Activated naive CD4-positive, alpha-beta T cell treated with Interleukin-2 at 50 U/mL for 16 hours (primary cell): Measurements from ENCODE around the gene RFC2.

Experiments used
- DNase-seq: peaks from one replicate; pipeline ENCODE4 v3.0.0-alpha.2; 2020

The RFC2 gene

DNA sequence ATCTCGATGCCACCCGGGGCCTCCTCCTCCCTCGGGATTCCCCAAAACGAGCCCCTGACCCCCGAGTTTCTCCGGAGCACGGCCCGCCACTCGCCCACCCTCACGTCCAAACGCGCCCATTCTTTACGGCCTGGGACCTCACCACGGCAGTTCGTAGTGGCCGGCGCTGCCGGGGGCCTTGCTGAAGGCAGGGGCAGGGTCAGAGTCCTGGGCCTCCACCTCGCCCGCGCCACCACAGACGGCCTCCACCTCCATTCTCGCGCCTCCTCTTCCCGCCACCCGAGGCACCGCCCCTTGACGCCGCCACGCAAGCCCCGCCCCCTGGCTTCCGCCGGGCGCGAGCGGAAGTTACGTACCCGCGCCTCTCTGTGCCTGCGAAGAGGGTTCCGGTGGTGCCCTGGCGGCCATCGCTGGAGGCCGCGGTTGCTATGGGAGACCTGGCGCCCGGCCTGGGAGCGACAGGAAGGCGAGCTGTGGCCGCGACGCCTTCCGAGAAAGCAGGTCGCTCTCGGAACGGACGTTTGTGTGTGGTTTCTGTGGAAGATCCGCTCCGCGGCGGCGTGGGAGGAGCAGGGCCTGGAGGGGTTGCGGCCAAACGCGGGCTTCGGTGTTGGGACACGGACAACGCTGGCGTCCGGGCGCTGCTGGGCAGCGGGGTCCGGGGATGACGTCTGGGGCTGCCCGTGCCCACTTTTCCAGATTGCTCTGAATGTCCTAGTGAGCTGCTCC, at the start of gene RFC2:
Gene RFC2, minus strand, starts transcription at position 271 of the 729 bp plus-strand sequence. Its CDS starts 16 bp downstream, at position 255.
- peak; percentile 97 for DNase-seq

DNA sequence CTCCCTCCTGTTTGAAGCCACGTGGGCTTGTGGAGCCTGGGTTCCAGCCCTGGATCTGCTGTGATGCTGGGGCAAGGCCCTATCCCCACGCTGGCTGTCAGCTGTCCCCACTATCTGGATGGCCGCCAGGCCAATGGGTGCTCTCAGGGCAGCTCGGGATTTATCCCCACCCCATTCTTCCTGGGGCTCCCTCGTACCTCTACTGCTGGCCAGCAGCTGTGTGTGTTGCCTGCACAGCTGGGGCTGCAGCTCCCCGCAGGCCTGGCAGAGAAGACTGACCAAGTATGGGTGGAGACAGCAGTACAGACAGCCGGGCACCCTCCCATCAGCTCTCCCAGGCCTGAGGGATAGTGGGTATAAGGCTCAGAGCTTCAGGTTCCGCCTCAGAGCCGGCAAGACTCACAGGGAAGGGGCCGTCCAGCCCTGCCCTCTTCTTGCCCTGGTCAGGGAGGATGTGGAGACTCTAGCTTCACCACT, 48.6 kb upstream of the RFC2 start:
- DNase-seq, result no peak

DNA sequence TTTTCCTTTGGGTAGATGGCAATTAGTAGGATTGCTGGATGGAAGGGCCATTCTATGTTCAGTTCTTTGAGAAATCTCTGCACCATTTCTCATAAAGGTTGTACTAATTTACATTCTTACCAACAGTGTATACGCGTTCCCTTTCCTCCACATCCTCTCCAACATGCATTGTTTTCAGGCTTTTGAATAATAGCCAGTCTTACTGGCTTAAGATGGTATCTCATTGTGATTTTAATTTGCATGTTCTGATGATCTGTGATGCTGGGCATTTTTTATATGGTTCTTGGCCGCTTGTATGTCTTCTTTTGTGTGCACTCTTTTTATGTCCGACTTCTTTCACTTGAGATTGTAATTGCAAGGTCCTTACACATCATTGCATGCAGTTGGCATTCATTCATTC, 46.7 kb upstream of the RFC2 start:
- no peak for DNase-seq

DNA sequence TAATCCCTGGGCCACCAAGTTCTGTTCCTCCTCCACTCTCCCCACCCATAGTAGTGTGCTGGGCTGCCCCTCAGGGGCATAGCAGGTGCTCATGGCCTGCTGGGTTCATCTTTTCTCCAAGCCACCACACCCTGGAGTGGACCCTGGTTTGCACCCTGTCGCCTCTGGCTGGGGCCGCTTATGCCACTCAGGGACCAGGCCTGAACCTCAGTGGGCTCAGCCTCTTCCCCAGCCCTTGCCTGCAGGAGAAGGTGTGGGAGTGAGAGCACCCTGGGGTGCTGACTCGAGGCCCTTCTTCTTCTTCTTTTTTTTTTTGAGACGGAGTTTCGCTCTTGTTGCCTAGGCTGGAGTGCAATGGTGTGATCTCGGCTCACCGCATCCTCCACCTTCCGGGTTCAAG, 45.2 kb upstream of the RFC2 start:
- DNase-seq, result no peak

DNA sequence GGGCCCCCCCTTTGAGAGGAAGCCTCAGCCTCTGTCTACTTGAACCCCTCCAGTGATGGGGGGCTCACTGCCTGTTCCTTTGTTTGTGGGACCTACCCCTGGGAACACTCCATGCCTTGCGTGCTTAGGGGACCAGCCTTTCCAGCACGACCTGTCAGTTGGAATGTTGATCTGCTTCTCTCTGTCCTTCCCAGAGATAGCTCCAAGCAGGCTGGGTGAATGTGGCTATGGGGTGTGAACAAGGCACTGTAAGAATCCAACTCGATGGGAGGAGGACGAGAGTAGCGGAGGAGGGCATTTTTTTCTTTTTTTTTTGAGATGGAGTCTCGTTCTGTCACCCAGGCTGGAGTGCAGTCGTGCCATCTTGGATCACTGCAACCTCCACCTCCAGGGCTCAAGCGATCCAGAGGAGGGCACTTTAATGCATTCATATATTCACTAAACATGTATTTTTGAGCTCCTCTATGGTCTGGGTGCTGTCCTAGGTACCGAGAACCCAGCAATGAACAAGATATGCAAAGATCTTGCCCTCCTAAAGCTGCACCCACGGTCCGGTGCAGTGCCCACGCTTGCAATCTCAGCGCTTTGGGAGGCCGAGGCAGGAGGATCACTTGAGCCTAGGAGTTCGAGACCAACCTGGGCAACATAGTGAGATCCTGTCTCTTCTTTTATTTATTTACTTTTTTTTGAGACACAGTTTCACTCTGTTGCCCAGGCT, 43.5 kb upstream of the RFC2 start:
- no peak for DNase-seq

DNA sequence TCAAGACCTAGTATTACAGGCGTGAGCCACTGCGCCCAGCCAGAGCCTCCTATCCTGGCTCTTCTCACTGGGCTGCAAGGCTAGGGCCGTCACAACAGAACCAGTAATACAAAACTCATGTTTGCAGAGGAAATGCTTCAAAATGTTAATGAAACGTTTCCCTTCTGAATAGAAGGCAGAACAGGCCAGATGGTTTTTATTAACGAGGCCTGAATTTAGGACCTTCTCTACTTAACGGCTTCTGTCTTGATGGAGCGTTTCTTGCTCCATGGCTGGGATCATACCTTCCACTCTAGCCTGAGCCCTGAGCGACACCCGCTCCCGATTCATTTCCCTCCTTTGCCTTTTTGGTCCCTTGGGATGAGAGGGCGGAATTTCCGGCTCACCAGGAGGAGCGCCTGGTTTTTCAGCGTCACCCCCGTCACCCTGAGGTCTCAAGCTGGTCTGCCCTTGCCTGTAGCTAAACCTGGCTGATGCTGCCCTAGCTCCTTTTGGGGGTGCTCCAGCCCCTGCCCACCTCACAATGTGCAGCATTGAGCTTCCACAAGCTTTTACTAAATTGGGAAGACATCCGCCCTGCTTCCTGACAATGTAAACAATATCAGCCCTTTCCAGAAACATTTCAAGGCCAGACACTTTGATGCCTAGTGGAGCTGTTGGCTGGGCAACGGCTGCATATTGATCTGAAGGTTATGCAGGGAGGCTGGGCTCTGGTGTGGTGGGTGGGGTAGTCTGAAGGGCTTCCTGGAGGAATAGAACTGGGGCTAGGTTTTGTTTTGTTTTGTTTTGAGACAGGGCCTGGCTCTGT, 40.2 kb upstream of the RFC2 start:
- DNase-seq, result no peak

DNA sequence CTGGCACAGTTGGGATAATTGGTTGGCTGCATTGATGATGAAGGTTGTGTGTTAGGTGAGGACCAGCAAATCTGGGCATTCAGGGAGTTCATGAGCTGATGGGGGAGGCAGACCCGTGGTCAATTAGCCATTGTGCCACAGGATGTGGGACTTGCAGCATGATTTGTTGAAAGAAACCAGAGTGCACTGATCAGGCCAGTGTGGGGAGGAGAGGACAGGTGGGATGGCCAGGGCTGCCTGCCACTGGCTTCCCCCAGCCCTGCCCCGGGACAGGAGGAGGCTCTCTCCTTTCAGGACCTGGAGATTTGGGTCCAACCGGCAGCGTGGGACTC, 39.3 kb upstream of the RFC2 start:
- DNase-seq, result no peak

DNA sequence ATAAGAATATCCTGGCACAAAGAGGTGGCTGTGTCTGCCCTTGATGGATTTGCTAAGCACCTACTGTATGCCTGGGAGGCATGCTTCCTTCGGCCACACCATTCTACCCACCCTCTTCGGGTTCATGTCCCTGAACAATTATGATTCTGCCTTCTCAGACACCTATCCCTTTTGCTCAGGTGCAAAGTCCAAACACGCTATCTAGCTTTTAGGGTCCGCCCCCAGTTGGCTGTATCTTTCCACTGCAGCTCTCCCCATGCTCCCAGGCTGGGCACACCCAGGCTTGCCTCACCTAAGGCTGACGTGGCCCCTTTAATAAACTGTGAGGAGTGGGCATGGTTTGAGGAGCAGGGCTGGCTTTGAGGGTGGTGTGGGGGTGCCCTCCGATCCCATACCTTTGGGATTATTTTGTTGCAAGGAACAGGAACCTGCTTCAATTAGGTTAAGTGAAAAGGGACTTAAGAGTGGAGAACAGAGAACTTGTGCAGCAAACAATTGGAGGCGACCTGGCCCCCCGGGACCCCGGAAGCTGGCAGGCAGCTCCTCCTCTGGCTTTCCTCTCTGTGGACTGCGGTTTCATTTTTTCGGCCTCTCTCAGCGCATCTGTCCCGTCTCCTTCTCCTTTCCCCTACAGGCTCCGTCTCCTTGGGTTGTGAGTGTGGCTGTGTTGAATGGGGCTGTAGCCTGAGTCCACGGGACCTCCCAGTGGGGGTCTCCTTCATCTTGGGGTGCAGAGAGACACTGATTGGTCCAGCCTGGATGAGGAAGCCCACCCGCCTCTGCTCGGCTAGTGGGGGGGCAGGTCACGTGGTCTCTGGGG, 38.8 kb upstream of the RFC2 start:
- DNase-seq, result no peak

DNA sequence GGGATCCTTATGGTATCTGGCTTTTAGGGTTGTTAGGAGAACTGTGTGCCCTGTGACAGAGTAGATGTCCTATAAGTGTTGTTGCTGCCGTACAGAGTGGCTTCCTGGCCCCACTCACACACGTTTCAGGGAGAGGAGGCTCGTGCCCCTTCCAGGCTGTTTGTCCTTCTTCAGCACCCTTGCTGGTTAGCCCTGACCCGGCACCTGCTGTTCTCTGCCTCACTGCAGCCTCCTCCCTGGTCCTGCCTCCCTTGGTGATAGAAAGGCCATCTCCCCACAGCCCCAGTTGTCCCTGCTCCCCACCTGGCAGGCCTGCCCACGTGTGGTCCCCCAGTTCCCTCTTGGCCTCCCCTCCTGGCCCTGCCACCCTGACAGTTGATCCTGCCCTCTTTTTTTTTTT, 37.3 kb upstream of the RFC2 start:
- no peak for DNase-seq

DNA sequence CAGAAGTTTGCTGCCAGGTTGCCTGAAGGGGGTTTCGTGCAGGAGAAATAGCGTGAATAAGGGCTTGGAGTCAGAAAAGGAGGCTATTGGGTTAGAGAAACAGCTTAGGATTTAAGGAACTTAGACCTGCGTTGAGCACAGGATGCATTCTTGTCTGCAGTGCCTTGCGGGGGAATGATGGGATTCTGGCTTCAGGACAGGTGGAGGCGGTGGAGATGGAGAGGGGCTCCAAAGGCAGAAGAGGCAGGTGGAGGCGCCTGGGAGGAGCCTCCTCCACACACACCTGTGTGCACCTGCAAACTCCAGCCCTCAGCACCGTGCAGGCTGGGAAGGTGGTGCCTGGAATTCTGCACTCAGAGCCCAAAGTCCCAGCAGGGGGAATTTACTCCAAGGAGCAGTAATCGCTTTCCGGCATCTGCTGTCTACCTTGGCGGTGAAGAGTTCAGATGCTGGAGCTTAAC, 36.8 kb upstream of the RFC2 start:
- DNase-seq, result no peak

DNA sequence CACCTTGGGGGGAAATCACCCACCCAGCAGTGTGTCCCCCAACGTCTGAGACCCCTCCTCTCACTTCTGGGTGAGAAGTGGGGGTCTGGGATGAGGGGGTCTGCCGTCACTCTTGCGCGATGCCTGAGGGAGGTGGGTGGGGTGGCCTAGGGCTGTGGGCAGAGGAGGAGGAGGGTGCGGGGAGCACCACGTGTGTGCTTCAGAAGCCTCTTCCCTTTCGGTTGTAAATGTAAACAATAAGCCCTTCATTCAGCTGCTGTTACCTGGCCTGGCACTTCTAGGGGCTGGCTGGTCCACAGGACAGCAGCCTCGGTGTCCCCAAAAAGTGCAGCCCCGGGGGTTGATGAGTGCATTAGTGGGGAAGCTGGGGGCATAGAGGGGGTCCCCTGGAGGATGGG, 36.4 kb upstream of the RFC2 start:
- DNase-seq, result no peak

DNA sequence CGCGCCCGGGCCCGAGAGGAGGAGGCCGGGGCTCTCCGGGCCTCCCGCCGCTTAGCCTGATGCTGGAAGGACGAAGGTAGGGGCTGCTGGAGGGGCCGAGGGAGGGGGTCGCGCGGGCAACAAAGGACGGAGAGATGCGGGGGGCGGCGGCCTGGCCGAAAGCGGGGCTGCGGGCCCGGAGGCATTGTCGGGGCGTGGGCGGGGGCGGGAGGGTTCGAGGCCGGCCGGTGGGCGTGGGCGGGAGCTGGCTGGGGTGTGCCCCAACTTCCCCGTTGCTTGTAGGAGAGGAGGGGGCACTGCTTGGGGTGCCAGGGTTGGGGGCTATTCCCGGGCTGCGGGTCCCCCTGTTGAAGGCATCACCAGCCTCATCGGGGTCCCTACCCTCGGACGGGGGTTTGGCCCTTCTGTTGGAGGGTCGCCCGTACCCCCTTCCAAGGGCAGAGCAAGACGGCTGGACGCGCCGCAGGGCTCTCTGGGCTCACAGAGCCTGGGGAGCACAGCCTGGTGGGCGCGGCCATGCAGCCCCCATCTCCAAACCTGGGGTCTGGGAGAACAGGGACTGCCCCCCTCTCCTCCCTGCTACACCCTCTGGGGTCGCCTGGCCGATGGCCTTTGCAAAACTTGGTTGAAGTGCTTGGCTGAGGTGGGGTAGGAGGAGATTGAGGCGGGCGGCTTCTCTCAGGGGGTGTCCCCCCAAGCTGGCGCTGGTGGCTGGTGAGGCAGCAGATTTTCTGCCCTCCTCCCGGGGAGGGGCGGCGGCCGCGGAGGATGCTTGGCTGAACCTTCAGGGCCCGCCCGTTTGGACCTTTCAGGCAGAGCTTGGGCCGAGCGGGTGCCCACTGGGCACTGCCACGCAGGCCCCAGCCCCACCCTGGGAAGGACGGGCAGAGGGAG, 35.7 kb upstream of the RFC2 start:
- DNase-seq, result peak; percentile 38

DNA sequence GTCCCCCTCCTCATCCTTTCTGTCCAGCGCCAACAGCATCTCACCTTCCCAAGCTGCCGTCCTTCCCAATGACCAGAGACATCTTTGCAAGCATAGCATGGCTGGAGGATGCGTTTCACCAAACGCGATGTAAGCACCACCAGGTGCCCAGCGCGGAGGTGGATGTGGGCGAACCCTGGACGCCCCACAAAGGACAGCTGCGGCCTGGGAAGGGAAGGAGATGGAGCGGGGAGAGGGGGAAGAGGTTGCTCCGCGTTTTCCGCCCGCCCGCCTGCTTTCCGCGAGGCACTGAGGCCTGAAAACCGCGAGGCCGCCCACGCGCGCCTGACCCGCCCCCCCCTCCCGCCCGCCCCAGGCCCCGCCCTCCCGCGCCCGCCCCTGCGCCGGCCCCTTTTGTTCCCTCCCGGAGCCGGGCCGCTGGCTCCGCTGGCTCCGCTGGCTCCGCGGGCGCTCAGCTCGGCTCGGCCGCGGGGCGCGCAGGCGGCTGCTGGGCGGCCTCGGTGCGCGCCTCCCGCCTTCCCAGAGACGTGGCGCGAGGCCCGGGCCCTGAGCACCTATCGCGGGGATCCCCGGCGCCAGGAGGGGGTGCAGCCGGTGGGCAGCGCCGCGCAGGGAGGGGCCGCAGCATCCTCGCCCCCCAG, 34.9 kb upstream of the RFC2 start, which contains the start of gene CLIP2:
Gene CLIP2, plus strand, starts transcription at position 390 of the 641 bp plus-strand sequence. CDS start 28,140 bp downstream, outside the sequence.
- peak; percentile 84 for DNase-seq

DNA sequence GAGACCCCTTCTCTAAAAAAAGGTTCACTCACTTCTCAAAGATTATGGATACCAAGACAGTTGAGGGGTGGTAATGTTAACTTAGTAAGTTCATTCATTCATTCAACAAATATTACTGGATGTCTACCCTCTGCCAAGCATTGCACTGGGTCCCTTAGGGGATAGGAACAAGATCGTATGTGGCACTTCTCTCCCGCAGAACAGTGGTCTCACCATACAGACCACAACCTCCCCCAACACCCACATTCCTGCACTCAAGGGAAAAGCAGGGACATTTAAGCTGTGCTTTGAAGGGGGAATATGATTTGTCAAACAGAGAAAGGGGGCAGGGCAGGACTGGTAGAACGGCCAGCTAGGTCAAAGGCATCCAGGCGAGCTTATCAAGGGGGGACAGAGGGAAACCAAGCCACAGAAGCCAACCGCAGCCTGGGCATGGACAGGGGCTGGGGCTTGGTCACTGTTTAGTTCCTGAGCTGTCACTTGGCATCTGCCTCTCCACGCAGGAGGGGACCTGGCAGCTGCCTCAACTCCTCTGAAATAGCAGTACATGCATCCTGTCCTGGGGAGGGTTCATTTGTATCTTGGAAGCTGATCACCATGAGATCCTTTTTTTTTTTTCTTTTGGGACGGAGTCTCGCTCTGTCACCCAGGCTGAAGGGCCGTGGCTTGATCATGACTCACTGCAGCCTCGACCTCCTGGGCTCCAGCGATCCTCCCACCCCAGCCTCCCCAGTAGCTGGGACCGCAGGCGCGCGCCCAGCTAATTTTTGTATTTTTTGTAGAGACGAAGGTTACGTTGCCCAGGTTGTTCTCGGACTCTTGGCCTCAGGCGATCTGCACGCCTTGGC, 34.1 kb upstream of the RFC2 start:
- DNase-seq, result no peak

DNA sequence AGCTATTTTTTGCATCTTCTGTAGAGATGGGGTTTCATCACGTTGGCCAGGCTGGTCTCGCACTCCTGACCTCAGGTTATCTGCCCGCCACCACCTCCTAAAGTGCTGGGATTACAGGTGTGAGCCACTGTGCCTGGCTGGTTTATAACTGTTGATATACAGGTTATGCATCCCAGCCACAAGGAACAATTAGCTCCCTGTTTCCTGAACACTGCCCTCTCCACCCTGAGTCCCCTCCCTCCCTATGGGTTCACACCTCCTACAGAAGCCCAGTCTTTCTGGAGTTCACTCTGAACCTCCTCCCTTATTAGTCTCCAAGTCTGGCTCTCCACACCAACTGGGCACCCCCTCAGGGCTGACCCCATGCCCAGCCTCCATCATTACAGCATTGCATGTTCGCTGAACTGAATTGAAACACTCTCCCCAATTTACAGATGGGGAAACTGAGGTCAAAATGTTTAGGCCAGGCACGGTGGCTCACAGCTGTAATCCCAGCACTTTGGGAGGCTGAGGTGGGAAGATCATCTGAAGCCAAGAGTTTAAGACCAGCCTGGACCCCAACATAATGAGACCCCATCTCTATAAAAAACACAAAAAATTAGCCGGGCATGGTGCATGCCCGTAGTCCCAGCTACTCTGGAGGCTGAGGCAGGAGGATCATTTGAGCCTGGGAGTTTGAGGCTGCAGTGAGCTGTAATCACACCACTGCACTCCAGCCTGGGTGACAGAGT, 33.3 kb upstream of the RFC2 start:
- DNase-seq, result no peak

DNA sequence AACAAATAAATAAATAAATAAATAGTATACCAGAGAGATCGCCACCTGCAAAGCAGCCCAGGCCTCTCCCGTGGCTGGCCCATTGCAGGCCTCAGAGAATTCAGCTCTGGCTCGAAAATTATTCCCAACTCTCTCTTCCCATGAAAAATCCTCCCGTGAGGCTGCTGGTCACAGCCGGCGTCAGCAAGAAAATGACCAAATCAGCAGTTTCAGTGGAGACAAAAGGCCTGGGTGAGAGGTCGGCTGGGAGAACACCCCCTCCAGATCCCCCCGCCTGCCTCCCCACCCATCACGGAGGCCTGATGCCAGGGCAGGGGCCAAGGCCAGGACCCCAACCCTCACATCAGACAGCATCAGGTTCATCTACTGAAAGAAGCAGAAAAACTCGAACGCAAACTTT, 31.9 kb upstream of the RFC2 start:
- no peak for DNase-seq

DNA sequence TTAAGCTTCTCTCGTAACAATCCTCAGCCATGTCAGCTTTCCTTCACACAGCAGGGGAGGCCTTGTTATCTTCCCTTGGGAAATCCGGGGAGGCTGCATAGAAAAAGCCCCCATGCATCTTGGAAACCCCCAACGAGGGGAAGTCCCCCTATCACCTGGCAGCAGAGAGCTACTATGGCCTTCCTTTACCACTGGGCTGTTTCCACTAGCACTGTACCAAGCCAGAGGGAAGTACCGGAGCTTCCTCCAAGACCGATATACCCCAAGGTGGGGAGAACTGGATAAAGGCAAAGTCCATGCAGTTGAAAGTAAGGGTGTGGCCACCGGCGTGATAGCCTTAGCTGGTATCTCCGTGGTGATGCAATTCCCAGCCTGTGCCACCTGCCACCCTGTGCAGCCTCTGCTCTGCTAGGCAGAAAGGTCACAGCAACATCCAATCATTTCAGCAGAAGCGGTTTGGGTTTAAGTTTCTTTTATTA, 30.6 kb upstream of the RFC2 start:
- no peak for DNase-seq

DNA sequence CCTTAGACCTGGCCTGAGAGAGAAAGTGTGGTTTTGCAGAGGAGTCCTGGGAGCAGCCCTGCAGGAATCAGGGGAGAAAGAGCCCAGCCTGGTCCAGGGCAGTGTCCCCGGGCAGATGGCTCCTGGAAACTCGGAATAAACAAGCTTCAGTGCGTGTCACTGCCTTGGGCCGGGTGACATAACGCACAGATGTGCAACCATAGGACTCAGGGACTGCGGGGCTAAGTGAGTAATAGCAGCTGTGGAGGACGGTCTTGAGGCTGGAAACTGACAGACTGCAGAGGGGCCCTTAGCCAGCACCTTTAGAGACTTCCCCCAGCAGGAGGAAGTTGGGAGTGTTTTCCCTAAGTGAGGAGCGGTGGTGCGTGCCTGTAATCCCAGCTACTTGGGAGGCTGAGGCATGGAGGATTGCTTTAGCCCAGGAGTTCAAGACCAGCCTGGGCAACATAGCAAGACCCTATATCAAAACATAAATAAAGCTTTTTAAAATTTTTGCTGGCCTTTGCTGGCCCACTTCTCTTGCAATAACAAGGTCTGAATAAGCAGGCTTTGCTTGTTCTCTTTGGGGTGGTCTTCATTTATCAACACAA, 29.8 kb upstream of the RFC2 start:
- no peak for DNase-seq
